Nephron (organoid): ENCODE data around the gene TRIM69.
"Not testable (repeated sequence)": the region's sequence is repeated elsewhere in the genome, so short reads cannot be mapped to it uniquely, and the experiment has no call there.

Source experiments
- H3K27ac Mint-ChIP-seq, 3 experiments: 2 replicates each; pipeline ENCODE4 v1.8.0; 2020; ENCODE audit warnings: mixed read lengths in 3 of 3, mild to moderate bottlenecking in 2 of 3, moderate library complexity in 1 of 3
- H3K27me3 Mint-ChIP-seq: 2 replicates; pipeline ENCODE4 v1.8.0; 2021; ENCODE audit warnings: low read depth, mild to moderate bottlenecking, moderate library complexity, mixed read lengths
- H3K36me3 Mint-ChIP-seq: 2 replicates; pipeline ENCODE4 v1.8.0; 2020; ENCODE audit warnings: low read depth, mixed read lengths
- H3K4me1 Mint-ChIP-seq: 2 replicates; pipeline ENCODE4 v1.8.0; 2020; ENCODE audit warnings: mixed read lengths
- H3K4me3 Mint-ChIP-seq, 3 experiments: 2 replicates each; pipeline ENCODE4 v1.8.0; 2020; ENCODE audit warnings: mild to moderate bottlenecking in 3 of 3, mixed read lengths in 3 of 3, moderate library complexity in 2 of 3
- H3K9me3 Mint-ChIP-seq: 2 replicates; pipeline ENCODE4 v1.8.0; 2020; ENCODE audit warnings: mixed read lengths
- TF ChIP-seq, protein P1 (sequence below), 3 experiments: fragments of 200-600 bp; sonication (generic); IDR thresholded peaks; one replicate each; pipeline ENCODE4 v1.5.0; 2021; ENCODE audit warnings: antibody characterized with exemption in 3 of 3; ENCODE audit not compliant: unreplicated experiment in 3 of 3

Gene TRIM69

DNA sequence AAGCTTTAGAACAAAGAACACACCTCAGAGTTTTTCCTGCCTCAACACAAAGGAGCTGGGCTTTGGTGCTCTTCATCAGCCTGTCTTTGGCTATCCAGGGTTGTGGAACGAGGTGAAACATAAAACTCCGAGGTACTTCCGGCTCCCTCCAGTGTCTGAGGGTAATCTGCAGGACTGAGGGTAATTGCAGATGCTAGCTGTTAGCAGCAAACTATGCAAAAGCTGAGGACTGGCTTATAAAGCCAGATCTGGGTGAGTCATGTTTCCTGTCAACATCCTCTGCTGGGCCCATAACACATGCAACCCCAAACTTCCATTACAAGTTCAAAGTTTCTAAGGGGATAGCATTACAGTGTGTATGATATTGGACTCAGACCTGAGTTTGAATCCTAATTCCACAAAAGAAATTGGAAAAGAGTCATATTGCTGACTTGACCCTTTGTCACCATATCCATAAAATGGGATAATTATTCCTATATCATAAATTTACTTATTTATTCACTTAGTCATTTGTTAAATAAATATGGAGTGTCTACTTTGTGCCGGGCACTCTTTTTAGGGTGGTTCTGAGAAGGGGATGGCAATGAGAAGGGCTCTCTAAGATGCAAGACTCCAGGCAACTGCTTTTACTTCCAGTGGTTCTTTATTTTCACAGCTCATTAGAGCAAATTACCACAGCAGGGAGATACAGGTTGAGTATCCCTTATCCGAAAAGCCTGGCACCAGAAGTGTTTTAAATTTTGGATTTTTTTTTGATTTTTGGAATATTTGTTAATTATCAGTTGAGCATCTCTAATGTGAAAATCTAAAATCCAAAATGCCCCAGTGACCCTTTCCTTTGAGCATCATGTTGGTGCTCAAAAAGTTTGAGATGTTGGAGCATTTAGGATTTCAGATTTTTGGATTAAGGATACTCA lies 9.5 kb upstream of the TRIM69 start:
- no peaks in the 10 kb centered on the region for H3K36me3 Mint-ChIP-seq
- peak overlapping the region; percentile 28 to 61 (median 44) for H3K4me3 Mint-ChIP-seq
- H3K27me3 Mint-ChIP-seq: no peaks in the 10 kb centered on the region
- H3K9me3 Mint-ChIP-seq: no peaks in the 10 kb centered on the region
- H3K4me1 Mint-ChIP-seq: peaks cover 8% of the 10 kb centered on the region
- peak overlapping the region in 2 of 3 experiments; percentile 70 to 82 for H3K27ac Mint-ChIP-seq
- TF ChIP-seq, protein P1, sequence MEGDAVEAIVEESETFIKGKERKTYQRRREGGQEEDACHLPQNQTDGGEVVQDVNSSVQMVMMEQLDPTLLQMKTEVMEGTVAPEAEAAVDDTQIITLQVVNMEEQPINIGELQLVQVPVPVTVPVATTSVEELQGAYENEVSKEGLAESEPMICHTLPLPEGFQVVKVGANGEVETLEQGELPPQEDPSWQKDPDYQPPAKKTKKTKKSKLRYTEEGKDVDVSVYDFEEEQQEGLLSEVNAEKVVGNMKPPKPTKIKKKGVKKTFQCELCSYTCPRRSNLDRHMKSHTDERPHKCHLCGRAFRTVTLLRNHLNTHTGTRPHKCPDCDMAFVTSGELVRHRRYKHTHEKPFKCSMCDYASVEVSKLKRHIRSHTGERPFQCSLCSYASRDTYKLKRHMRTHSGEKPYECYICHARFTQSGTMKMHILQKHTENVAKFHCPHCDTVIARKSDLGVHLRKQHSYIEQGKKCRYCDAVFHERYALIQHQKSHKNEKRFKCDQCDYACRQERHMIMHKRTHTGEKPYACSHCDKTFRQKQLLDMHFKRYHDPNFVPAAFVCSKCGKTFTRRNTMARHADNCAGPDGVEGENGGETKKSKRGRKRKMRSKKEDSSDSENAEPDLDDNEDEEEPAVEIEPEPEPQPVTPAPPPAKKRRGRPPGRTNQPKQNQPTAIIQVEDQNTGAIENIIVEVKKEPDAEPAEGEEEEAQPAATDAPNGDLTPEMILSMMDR (IDR thresholded peaks at IDR 0.05; ENCODE audit: unreplicated experiment in 3 of 3): no peak

GRCh38 chr15:44727485-44728231 lies 8.7 kb upstream of the TRIM69 start:
- H3K27ac Mint-ChIP-seq: peak overlapping the region; percentile 70 to 90 (median 82)
- no peaks in the 10 kb centered on the region for H3K9me3 Mint-ChIP-seq
- H3K27me3 Mint-ChIP-seq: no peaks in the 10 kb centered on the region
- H3K36me3 Mint-ChIP-seq: peaks cover 3% of the 10 kb centered on the region
- TF ChIP-seq, protein P1 (IDR thresholded peaks at IDR 0.05; ENCODE audit: unreplicated experiment in 3 of 3): no peak
- peak overlapping the region; percentile 28 to 61 (median 44) for H3K4me3 Mint-ChIP-seq
- H3K4me1 Mint-ChIP-seq: peaks cover 8% of the 10 kb centered on the region

- H3K36me3 Mint-ChIP-seq, H3K27me3 Mint-ChIP-seq, H3K4me1 Mint-ChIP-seq, H3K9me3 Mint-ChIP-seq: not testable (repeated sequence)
- H3K27ac Mint-ChIP-seq: peak overlapping the region; percentile 82 to 98 (median 90)
- peak overlapping the region; percentile 97 for H3K4me3 Mint-ChIP-seq
Observed at GRCh38 chr15:44728232-44728575, 8.1 kb upstream of the TRIM69 start.

DNA sequence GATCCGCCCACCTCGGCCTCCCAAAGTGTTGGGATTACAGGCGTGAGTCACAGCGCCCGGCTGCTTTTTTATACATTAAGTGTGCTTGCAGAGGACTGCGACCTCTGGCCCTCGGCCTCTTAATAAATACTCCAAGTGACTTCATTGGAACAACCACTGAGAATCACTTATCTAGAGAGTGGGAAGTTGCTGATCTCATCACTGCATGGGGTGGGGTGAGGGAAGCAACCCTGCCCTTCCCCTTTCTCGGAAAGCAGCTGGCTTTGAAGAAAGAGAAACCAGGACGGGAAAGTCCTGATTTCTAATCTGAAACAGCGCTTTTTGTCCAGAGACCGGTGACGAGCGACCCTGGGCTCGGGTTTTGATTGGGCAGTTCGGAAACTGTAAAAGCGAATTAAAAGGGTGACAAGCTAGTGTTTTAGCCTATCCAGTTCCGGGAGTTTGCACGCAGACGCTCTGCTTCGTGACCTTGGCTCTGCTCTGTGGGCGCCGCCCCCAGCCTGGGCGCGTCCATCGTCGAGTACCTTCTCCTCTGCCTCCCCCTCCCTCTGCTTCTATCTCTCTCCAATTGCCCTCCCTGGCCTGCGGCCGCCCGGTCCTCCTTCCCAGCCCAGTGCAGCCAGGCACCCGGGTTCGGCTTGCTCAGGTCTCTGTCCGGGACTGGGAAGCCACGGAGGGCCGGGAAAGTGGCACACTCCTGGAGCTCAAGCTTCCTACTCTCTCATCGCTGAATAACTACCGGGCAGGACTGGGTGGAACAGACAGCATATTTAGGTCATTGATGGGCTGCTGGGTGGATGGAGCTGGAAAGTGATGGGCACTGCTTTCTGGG lies 7.5 kb upstream of the TRIM69 start:
- Mint-ChIP-seq H3K27ac (peak overlapping the region; percentile 82 to 98 (median 90)), H3K27me3 (no peaks in the 10 kb centered on the region), H3K9me3 (no peaks in the 10 kb centered on the region)

DNA sequence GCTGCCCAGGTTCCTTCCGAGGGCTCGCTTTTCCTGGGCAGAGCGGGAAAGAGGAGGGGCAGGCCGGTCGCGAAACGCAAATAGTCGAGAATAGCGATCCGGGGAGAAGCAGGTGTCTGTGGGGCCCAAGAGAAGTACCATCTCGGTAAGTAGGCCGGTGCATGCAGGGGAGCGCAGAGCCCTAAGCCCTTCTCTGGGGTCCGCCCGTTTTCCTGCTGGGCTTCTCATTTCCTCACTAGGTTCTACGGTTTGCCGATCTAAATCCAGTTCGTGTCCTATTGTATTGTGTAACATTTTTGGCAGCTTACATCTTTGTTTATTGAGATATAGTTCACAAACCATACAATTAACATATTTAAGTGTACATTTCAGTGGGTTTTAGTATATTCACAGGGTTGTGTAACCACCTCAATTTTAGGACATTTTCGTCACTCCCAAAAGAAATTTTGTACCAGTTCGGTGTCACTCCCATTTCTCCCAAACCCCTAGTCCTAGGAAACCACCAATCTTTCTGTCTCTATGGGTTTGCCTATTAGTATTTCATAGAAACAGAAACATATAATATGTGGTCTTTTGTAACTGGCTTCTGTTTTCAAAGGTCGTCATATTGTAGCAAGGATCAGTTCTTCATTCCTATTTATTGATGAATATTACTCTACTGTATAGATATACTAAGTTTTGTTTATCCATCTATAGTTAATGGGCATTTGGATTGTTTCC lies 6.8 kb upstream of the TRIM69 start:
- Mint-ChIP-seq H3K4me3 (peak overlapping the region; percentile 97), H3K27me3 (no peaks in the 10 kb centered on the region), H3K27ac (peak overlapping the region; percentile 82 to 98 (median 90)), H3K9me3 (no peaks in the 10 kb centered on the region), H3K4me1 (peaks cover 8% of the 10 kb centered on the region), H3K36me3 (peaks cover 3% of the 10 kb centered on the region)
- TF ChIP-seq, protein P1 (IDR thresholded peaks at IDR 0.05; ENCODE audit: unreplicated experiment in 3 of 3): no peak

More for the DNA sequence above, 7.5 kb upstream of the TRIM69 start:
- Mint-ChIP-seq H3K4me3 (peak overlapping the region; percentile 97), H3K36me3 (peaks cover 3% of the 10 kb centered on the region), H3K4me1 (peaks cover 8% of the 10 kb centered on the region)
- TF ChIP-seq, protein P1 (IDR thresholded peaks at IDR 0.05; ENCODE audit: unreplicated experiment in 3 of 3): no peak
